Measurements from ENCODE around the gene GPR4.
"Not testable (repeated sequence)": the region's sequence is repeated elsewhere in the genome, so short reads cannot be mapped to it uniquely, and the experiment has no call there.

GPR4 gene

DNA sequence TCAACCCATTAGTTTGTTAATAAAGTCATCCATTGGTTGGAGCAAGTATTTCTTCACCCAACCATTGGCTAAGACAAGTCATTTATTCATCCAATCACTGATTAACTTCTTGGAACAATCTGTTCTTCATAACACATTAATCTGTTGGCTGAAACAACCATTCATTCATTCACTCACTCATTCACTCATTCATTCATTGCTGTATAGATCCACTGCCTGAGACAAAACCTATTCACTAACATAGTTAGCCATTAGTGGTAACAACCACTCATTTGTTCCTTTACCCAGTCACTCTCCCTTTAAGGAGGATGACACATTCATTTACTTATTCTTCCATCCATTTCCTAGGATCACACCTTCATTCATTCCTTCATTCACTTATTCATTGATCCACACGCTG lies 22.0 kb upstream of the GPR4 start:
- in situ Hi-C loops (cut with HindIII; ENCODE audit: low sequenced_read_pairs), result no loop called here

DNA sequence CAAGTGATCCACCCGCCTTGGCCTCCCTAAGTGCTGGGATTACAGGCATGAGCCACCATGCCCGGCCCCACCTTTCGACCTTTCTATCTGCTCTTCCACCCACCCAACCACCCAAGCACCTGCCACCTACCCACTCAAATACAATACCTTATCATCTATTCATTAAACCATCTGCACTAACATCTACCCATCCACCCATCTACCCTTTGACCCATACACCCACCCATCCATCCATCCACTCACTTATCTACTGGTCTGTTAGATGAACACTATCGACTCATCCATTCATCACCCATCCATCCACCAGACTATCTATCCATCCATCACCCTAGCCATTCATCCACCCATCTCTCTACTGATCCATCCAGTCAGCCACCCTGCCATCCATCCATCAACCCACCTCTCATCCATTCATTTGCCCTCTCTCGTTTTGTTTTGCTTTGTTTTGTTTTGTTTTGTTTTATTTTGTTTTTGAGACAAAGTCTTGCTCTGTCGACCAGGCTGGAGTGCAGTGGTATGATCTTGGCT lies 20.0 kb upstream of the GPR4 start:
- in situ Hi-C loops (cut with HindIII; ENCODE audit: low sequenced_read_pairs), result no loop called here

DNA sequence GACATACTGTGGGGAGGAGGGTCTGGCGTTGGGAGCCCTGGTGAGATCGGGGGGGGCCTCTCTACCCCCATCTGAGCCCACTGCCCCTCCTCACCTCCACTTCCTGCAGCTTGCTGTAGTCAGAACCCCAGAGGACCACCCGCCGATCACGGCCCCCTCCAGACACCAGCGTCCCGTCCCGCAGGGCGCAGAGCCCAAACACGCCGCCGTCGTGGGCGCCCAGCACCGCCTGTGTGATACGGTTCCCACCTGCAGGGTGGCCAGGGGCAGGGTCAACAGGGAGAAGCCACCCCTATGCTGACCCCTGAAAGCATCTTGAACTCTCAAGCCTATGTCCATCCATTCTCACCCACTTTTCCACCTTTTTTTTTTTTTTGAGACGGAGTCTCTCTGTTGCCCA lies 19.4 kb upstream of the GPR4 start:
- in situ Hi-C loops (cut with HindIII; ENCODE audit: low sequenced_read_pairs), result no loop called here

DNA sequence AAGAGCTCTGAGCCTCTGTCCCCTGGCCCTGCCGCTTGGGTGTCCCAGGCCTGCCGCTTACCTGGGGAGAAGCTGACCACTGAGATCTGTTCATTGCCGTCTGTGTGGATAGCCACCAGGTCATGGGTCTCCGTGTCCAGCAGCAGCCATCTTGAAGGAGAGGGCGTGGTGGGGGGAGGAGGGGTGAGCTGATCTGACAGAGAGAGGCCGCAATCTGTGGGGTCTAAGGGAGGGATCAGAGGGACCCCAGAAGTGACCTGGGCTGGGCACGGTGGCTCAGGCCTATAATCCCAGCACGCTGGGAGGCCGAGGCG lies 14.6 kb upstream of the GPR4 start:
- in situ Hi-C loops (cut with HindIII; ENCODE audit: low sequenced_read_pairs), result no loop called here

DNA sequence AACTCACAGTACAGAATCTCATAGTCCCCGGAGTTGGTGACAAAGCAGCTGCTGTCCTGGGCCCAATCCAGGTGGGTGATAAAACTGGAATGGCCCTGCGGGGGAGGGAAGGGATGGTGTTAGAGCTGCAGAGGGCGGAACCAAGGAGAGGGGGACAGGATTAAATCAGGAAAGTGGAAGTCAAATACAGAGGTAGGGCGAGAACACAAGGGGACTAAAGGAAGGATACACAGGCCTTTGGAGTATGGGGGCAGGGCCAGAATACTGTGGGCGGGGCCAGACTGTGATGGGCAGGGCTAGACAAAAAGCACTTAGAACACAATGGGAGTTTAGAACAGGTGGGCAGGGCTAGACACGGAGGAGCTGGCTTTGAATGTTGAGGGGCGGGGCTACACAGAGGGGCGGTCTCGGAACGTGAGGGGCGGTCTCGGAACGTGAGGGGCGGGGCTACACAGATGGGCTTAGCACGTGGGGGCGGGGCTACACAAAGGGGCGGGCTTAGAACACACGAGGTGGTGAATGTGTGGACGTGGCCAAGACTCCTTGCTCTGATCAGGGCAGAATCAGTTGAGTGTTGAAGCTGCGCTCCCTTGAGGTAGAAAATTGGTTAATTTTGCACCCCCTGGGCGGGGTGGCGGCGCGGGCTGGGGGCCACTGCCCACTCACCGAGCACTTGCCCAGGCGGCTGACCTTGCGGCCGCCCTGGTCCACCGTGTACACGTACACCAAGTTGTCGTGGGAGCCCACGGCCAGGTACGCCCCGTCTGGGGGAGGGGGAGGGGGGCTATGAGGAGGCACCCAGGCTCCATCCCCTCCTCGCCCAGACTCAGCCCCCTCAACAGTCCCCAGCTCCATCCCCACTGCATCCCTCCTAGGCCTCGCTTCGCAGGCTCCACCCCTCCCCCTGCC lies 14.0 kb upstream of the GPR4 start:
- in situ Hi-C loops (cut with HindIII; ENCODE audit: low sequenced_read_pairs), result no loop called here

DNA sequence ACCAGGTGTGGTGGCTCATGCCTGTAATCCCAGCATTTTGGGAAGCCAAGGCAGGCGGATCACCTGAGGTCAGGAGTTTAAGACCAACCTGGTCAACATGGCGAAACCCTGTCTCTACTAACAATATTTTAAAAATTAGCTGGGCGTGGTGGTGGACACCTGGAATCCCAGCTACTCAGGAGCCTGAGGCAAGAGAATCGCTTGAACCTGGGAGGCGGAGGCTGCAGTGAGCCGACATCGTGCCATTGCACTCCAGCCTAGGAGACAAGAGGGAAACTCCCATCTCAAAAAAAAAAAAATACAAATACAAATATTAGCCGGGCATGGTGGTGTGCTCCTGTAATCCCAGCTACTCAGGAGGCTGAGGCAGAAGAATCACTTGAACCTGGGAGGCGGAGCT lies 13.0 kb upstream of the GPR4 start:
- in situ Hi-C loops (cut with HindIII; ENCODE audit: low sequenced_read_pairs), result not testable (repeated sequence)

DNA sequence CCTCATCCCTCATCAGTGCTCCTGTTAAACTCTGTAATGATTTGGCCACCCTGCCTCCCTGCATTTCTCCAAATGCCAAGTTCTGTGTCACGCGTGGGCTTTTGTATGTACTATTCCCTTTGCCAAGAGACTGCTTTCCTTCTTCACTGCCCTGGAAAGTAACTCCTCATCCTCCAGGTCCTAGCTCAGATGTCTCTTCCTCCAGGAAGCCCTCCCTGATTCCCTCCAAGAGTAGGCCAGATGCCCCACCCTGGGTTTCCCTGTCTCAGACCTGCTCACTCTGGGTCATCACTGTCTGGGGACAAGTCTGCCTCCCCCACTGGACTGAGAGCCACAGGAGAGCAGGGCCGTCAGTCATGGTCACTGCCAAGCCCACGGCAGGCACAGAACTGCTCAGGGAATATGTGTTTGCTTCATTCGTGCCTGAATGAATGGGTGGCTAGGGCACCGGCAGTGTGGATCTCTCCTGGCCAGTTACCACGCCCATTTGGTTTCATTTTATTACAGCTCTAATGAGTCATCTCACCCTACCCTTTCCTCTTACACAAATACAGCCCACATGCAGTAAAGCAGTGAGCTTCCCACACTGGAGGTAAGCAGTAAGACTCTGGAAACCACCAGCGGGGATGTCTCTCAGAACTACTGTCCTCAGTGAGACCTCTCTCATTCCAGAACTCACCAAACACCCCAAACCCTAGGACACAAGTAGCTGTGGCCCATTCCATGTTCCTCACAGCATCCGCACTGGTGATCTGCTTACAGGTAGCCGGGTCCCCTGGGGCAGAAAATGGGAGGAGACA lies 12.1 kb upstream of the GPR4 start:
- in situ Hi-C loops (cut with HindIII; ENCODE audit: low sequenced_read_pairs), result no loop called here

DNA sequence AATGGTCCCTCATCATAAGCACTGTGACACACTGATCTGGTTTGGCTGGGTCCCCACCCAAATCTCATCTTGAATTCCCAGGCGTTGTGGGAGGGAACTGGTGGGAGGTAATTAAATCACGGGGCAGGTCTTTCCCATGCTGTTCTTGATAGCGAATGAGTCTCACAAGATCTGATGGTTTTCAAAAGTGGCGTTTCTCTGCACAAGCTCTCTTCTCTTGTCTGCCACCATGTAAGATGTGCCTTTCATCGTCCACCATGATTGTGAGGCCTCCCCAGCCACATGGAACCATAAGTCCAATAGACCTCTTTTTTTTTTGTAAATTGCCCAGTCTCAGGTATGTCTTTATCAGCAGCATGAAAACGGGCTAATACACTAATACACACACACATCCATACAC lies 6.9 kb upstream of the GPR4 start:
- in situ Hi-C loops (cut with HindIII; ENCODE audit: low sequenced_read_pairs), result no loop called here

DNA sequence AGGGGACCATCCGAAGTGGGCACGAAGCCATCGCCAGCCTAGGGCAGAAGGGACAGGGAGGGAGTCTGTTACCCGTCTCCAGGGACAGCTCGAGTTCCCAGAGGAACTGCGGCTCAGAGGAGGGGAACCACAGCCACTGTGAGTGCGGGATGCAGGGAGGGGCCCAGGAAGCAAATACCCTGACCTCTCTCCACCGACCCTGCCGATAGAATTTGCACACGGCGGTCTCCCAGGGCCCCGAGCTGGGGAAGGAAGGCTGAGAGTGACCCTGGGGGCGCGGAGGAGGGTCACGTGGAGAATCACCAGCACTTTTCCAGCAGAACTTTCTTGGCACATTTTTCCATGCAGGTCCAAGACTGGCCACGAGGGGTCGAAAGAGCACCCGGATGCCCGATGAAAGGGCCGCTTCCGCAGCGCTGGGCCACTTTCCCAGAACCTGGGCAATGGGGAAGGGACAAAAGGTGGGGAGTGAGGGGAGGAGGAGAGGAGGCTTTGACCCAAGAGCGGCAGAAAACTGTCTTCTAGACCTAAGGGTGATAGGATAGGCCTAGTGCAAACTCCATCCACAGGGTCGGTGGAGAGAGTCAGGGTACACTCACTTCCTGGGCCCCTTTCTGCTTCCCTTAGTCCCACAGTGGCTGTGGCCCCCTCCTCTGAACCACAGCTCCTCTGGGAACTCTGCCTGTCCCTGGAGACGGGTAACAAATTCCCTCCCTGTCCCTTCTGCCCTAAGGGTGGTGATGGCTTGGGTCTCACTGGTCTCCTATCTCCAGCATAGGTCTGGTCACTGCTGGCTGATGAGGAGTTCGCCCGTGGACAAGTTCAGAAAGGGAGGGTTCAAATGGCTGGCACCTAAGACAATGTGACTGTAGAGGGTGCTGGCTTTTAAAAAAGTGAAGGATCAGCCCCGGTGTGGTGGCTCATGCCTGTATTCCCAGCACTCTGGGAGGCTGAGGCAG lies 5.3 kb upstream of the GPR4 start:
- in situ Hi-C loops (cut with HindIII; ENCODE audit: low sequenced_read_pairs), result no loop called here

DNA sequence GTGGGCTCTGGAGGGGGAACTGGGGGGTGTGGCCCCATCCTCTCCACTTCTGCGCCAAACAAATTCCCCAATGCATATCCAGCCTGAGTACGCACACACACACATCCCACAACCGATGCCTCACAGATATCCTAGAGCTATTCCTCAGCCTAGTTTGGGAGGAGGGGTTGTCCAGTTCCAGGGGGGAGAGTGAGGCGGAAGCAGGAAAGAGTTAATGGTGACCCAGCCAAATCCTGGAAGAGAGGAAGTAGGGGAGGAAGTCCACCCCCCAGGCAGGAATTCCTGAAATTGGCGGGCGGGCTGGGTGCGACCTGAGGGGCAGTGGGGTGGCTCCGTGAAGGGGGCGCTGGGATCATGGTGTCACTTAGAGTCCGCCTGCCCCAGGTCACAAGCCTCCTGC lies 897 bp downstream of the GPR4 start:
- in situ Hi-C loops (cut with HindIII; ENCODE audit: low sequenced_read_pairs), result no loop called here

DNA sequence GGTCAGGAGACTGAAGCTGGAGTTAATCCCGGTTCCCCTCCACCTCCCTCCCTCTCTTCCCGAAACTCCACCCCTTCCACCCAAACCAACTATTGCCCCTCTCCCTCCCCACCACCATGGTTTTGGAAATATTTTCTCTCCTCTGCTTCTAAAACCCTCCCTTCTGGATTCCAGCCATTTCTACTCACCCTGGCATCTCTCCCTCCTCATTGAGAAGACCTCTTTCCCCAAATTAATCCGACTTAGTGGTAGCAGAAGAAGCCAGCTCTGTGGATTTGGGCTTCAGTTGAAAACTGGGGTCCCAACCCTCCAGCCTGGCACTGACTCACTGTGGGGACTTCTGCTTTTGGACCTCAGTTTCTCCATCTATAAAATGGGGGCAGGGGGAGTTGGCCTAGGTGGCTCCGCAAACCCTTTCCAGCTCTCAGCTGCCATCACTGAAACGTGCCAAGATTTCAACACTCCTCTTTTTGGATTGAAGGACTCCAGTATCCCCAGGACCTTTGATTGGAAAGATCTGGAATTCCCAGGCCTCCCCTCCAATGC lies 1.6 kb downstream of the GPR4 start:
- in situ Hi-C loops (cut with HindIII; ENCODE audit: low sequenced_read_pairs), result no loop called here

DNA sequence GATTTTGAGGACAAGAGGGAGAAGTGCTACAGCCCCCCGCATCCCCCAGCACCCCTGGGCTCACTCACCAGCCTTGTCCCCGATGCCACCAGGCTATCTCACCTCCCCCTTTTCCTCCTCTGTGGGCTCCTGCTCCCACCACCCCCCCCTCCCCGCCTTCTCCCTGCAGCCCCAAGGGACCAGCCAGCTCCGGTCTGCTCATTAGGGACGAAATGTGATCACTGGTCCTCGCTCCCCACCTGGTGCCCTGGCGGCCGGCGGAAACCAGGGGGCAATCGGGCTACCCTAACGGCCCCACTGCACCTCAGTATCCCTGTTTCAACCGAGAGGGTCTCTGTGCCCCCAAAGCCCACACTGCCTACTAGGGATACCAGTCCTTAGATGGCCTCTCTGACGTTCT lies 2.7 kb downstream of the GPR4 start:
- in situ Hi-C loops (cut with HindIII; ENCODE audit: low sequenced_read_pairs), result no loop called here

DNA sequence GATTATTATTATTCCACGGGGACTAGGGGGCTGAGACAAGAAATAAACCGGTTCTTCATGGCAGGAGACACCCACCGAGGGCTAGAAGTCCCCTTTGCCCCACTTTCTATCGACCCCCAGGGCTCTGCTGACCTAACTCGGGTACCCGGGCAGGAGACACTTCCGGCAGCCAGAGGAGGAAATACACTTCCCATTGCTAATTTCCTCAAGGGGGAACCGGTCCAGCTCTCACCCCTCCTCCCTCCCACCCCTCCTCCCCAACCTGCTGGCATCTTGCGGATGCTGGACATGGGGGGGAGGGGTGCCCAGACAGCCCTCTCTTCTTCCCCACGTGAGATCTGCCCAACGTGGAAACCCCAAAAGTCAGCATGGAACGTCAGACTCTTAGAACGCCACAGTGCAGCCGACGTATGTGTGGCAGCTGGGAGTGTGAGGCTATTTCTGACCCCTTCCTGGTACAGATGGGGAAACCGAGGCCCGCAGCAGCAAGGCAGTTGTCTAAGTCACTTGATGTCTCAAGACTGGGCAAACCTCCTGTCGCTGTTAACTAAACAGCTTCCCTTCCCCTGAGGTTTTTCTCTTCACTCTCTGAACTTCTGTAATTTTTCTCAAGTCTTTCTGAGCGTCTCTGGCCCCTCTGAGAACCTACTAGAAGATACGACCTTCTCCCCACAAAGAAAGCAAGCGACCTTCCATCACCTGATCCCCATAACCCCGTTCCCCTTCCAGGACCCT lies 3.6 kb downstream of the GPR4 start:
- in situ Hi-C loops (cut with HindIII; ENCODE audit: low sequenced_read_pairs), result no loop called here

DNA sequence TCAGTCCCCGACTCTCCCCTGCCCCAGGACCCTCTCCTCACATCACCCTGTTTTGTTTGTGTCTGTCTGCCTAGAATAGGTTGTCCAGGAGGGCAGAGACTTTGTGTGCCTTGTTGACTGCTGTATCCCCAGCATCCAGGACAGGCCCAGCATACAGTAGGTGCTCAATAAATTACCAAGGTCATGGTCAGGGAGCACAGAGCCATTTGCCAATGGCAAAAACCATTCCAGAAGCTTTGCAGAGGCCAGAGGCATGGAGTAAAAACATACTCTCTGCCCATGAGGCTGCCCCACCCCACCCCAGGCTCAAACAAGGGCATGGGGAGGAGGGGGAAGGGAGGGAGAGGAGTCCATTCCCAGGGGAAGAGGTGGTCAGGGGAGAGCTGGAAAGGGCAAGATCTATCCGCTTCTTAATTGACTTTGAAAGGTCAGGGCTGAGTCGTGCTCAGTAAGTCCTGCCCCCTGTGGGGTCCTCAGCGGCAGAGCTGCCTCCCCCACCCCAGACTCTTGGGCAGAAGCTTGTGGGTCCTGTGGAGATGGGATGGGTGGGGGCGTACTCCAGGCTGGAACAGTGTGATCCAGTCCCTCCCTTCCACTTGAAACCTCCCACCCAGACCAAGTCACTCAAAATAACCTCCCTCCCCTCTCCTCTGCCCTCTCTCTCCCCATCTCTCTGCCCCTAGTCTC lies 4.4 kb downstream of the GPR4 start:
- in situ Hi-C loops (cut with HindIII; ENCODE audit: low sequenced_read_pairs), result no loop called here

DNA sequence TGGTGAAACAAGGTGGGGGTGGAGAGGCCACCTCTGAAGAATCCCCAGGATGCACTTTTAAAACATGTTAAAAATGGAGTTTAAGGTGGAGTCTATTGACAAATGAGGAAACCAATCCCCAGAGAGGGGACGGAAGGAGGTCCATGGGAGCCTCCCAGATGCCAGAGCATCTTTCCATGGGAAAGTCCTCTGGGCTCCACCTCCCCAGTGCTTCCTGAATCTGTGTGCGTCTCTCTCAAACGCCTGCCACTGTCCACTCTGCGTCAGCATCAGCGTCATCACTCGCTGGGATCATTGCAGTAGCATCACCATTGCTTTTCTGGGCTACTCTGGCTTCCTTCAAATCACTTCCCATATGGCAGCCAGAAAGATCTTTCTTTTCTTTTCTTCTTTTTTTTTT lies 6.2 kb downstream of the GPR4 start:
- in situ Hi-C loops (cut with HindIII; ENCODE audit: low sequenced_read_pairs), result no loop called here

DNA sequence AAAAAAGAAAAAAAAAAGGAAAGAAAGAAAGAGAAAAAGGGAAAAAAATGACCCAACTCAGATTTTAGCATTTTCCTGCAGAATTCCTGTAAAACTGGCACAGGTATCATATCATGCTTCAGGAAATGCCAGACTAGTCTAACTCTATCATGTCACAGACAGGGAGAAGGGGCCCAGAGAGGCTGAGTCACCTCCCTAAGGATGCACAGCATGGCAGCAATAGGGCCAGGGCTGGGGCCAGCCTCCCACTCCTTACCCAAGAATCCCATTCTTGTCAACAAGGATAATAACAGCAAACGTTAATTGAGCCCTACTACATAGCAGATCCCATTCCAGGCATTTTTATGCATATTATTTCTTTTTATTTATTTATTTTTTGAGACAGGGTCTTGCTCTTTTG lies 8.5 kb downstream of the GPR4 start:
- in situ Hi-C loops (cut with HindIII; ENCODE audit: low sequenced_read_pairs), result no loop called here

DNA sequence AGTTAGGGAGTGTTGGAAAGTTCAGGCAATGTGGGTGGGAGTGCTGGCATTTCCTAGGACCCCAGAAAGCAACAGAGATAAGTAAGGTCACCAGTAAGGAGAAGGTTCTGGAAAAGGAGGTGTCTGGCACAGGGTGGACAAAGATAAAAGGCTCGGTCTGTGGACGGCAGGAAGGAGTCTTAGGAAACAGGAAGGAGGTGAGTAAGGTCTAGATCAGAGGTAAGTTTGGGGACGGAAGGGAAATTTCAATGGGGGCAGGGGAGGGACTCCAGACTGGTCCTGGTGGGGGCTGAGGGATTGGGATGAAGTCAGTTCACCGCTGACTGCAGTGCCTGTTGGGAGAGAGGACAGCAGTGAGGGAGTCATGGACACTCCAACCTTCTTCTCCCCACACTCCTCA lies 9.6 kb downstream of the GPR4 start:
- in situ Hi-C loops (cut with HindIII; ENCODE audit: low sequenced_read_pairs), result no loop called here

DNA sequence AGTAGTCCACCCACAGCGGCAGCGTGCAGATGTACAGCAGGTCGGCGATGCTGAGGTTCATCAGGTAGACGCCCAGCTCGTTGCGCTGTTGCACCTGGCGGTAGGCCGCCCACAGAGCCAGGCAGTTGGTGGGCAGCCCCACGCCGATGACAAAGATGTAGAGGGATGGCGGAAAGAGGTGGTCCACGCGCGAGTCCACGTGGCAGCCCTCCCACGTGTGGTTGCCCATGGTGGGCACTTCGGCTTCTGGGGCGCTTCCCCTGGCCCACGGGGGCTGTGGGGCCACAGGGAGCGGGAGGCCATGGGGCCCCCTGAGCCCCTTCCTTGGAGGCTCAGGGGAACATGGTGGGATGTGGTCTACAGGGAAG lies 10.4 kb downstream of the GPR4 start:
- in situ Hi-C loops (cut with HindIII; ENCODE audit: low sequenced_read_pairs), result no loop called here

DNA sequence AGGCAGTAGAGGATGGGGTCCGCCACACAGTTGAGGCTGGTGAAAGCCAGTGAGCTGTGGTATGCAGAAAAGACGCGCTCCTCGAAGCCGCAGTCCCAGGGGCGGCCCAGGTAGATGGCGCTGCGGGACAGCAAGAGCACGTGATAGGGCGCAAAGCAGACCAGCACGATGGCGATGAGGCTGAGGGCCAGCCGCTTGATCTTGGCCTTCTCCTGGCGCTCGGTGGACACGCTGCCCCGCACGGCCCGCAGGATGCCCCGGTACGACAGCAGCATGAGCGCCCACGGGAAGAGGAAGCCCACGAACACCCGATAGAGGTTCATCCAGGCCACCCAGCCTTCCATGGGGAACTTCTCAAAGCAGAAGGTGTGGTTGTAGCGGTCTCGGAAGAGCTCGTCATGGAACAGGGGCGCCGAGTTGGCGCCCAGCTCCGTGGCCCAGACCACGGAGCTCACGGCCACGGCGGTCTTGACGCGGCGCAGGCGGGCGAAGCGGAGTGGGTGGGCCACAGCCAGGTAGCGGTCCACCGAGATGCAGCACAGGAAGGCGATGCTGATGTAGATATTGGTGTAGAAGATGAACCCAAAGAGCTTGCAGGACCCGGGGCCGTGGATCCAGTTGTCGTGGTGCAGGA lies 10.9 kb downstream of the GPR4 start:
- in situ Hi-C loops (cut with HindIII; ENCODE audit: low sequenced_read_pairs), result no loop called here

Measured in DLD1 (cell line).